Mesenchymal stem cell (in vitro differentiated cells and primary cell): Measurements from ENCODE around the gene SYT2.
"Not testable (repeated sequence)": the region's sequence is repeated elsewhere in the genome, so short reads cannot be mapped to it uniquely, and the experiment has no call there.

Source experiments
- DNase-seq: peaks from one replicate; pipeline ENCODE4 v3.0.0-alpha.2; 2013
- H2AFZ ChIP-seq: one replicate; pipeline ENCODE4 v1.6.1; 2013; ENCODE audit warnings: low read depth, mild to moderate bottlenecking, control low read depth, inconsistent platforms, low read length, moderate library complexity
- H2AK5ac ChIP-seq: 2 replicates; pipeline ENCODE4 v1.6.1; 2013; ENCODE audit warnings: low read length, moderate library complexity, mild to moderate bottlenecking, inconsistent platforms; ENCODE audit not compliant: severe bottlenecking
- H2BK120ac ChIP-seq: one replicate; pipeline ENCODE4 v1.6.1; 2013; ENCODE audit warnings: low read depth, mild to moderate bottlenecking, inconsistent platforms, low read length, moderate library complexity
- H2BK12ac ChIP-seq, 2 experiments: one replicate each; pipeline ENCODE4 v1.6.1; 2013; ENCODE audit warnings: inconsistent platforms in 2 of 2, low read length in 2 of 2, mild to moderate bottlenecking in 2 of 2, moderate library complexity in 2 of 2, control low read depth in 1 of 2
- H2BK15ac ChIP-seq: one replicate; pipeline ENCODE4 v1.6.1; 2013; ENCODE audit warnings: mild to moderate bottlenecking, low read depth, inconsistent platforms; ENCODE audit not compliant: poor library complexity, severe bottlenecking
- H2BK5ac ChIP-seq: 2 replicates; pipeline ENCODE4 v1.6.1; 2013; ENCODE audit warnings: low read depth, mild to moderate bottlenecking, low read length, control low read depth, inconsistent platforms; ENCODE audit not compliant: poor library complexity, severe bottlenecking
- H3K14ac ChIP-seq, 2 experiments: one replicate each; pipeline ENCODE4 v1.6.1; 2013; ENCODE audit warnings: inconsistent platforms in 2 of 2, low read length in 2 of 2, control low read depth in 1 of 2, mild to moderate bottlenecking in 1 of 2, moderate library complexity in 1 of 2
- H3K18ac ChIP-seq, 2 experiments: one replicate each; pipeline ENCODE4 v1.6.1; 2013; ENCODE audit warnings: inconsistent platforms in 2 of 2, low read length in 2 of 2, control low read depth in 1 of 2, low read depth in 1 of 2, mild to moderate bottlenecking in 1 of 2
- H3K23ac ChIP-seq, 2 experiments: one replicate each; pipeline ENCODE4 v1.6.1; 2013; ENCODE audit warnings: inconsistent platforms in 2 of 2, low read length in 2 of 2, mild to moderate bottlenecking in 2 of 2, moderate library complexity in 2 of 2, control low read depth in 1 of 2
- H3K27ac ChIP-seq: 2 replicates; pipeline ENCODE4 v1.5.1; 2013; ENCODE audit warnings: mild to moderate bottlenecking, moderate library complexity, low read length, control low read depth, inconsistent platforms; ENCODE audit not compliant: poor library complexity, severe bottlenecking
- H3K27me3 ChIP-seq, 2 experiments: 2 replicates each; pipeline versions ENCODE4 v1.6.1 to v1.7.0; 2013; ENCODE audit warnings: low read length in 2 of 2, mild to moderate bottlenecking in 2 of 2, moderate library complexity in 2 of 2, control low read depth in 1 of 2, inconsistent platforms in 1 of 2; ENCODE audit not compliant: control insufficient read depth in 1 of 2, insufficient read depth in 1 of 2
- H3K36me3 ChIP-seq, 2 experiments: 2 replicates each; pipeline versions ENCODE4 v1.6.1 to v1.7.0; 2013; ENCODE audit warnings: low read length in 2 of 2, control low read depth in 1 of 2, inconsistent platforms in 1 of 2, low read depth in 1 of 2, mild to moderate bottlenecking in 1 of 2; ENCODE audit not compliant: insufficient read depth in 2 of 2, control insufficient read depth in 1 of 2
- H3K4ac ChIP-seq, 2 experiments: one replicate each; pipeline ENCODE4 v1.6.1; 2013; ENCODE audit warnings: inconsistent platforms in 2 of 2, low read length in 2 of 2, mild to moderate bottlenecking in 2 of 2, moderate library complexity in 2 of 2, control low read depth in 1 of 2, low read depth in 1 of 2
- H3K4me1 ChIP-seq: 2 replicates; pipeline ENCODE4 v1.6.1; 2013; ENCODE audit warnings: low read depth, low read length, control low read depth; ENCODE audit not compliant: control insufficient read depth, insufficient read depth
- H3K4me2 ChIP-seq: 2 replicates; pipeline ENCODE4 v1.6.1; 2013; ENCODE audit warnings: low read length, mild to moderate bottlenecking, inconsistent platforms; ENCODE audit not compliant: poor library complexity, severe bottlenecking
- H3K4me3 ChIP-seq, 2 experiments: 2 replicates each; pipeline versions ENCODE4 v1.5.1 to v1.7.0; 2013; ENCODE audit warnings: low read length in 2 of 2, mild to moderate bottlenecking in 2 of 2, control low read depth in 1 of 2, low read depth in 1 of 2; ENCODE audit not compliant: insufficient read depth in 1 of 2
- H3K79me1 ChIP-seq: replicated peaks from 2 replicates; pipeline ENCODE4 v1.6.1; 2013; ENCODE audit warnings: mild to moderate bottlenecking, control low read depth, low read length, inconsistent platforms; ENCODE audit not compliant: poor library complexity, severe bottlenecking
- H3K9ac ChIP-seq: 2 replicates; pipeline ENCODE4 v1.7.0; 2013; ENCODE audit warnings: mild to moderate bottlenecking, low read length, moderate library complexity
- H3K9me3 ChIP-seq: 2 replicates; pipeline ENCODE4 v1.7.0; 2013; ENCODE audit warnings: mild to moderate bottlenecking, low read length; ENCODE audit not compliant: control insufficient read depth
- H4K8ac ChIP-seq: one replicate; pipeline ENCODE4 v1.6.1; 2013; ENCODE audit warnings: inconsistent platforms, mild to moderate bottlenecking, low read length, moderate library complexity
- H4K91ac ChIP-seq: one replicate; pipeline ENCODE4 v1.6.1; 2013; ENCODE audit warnings: mild to moderate bottlenecking, low read length, inconsistent platforms
- WGBS: methylation state at CpG from one replicate; pipeline ENCODE4 v1.1.7; 2013; ENCODE audit warnings: mixed read lengths; 5-methylcytosine and 5-hydroxymethylcytosine counted together

SYT2 gene

GRCh38 chr1:202723708-202724107, 13.5 kb upstream of the SYT2 start:
- Histone ChIP-seq H3K9me3 (no peaks in the 10 kb centered on the region), H2BK120ac (no peak overlapping the region), H3K79me1 (peaks cover 5% of the 10 kb centered on the region), H3K4me3 (no peak overlapping the region), H3K23ac (no peak overlapping the region), H2BK12ac (no peak overlapping the region), H3K4ac (no peak overlapping the region), H3K18ac (no peak overlapping the region), H3K36me3 (peaks cover 8 to 44% of the 10 kb centered on the region in 2 experiments), H3K27ac (no peak overlapping the region), H2AFZ (no peak overlapping the region), H3K9ac (no peak overlapping the region), H3K4me2 (no peak overlapping the region), H3K27me3 (peaks cover 0 to 4% of the 10 kb centered on the region in 2 experiments), H3K4me1 (peaks cover 1% of the 10 kb centered on the region), H2AK5ac (no peak overlapping the region), H2BK15ac (no peak overlapping the region), H4K8ac (no peak overlapping the region), H3K14ac (no peak overlapping the region), H4K91ac (no peak overlapping the region), H2BK5ac (no peak overlapping the region)
- 93% methylated on average over 5 of the region's 7 CpGs for WGBS
- no peak for DNase-seq

DNA sequence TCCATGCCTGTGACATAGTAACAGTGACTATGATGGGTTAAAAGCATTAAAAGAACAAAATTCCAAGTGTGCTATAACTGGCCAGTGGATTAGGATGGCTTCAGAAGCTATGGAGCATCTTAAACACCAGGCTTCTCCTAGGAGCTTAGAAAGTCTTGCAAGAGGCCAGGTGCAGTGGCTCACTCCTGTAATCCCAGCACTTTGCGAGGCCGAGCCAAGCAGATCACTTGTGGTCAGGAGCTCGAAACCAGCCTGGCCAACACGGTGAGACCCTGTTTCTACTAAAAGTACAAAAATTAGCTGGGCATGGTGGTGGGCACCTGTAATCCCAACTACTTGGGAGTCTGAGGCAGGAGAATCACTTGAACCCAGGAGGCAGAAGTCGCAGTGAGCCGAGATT, 12.8 kb upstream of the SYT2 start:
- H3K4me3 ChIP-seq, H3K79me1 ChIP-seq, H3K23ac ChIP-seq, H4K91ac ChIP-seq, H2BK5ac ChIP-seq, H4K8ac ChIP-seq, H3K18ac ChIP-seq, DNase-seq, H3K14ac ChIP-seq, H2BK15ac ChIP-seq, H3K4me1 ChIP-seq, H2BK12ac ChIP-seq, H3K27ac ChIP-seq, H3K9me3 ChIP-seq, H2AK5ac ChIP-seq, H3K9ac ChIP-seq, H2BK120ac ChIP-seq, H3K4me2 ChIP-seq, H2AFZ ChIP-seq, H3K4ac ChIP-seq: not testable (repeated sequence)
- Histone ChIP-seq H3K27me3 (peaks cover 0 to 10% of the 10 kb centered on the region in 2 experiments), H3K36me3 (peaks cover 8 to 38% of the 10 kb centered on the region in 2 experiments)
- WGBS: 85% methylated on average over 6 of the region's 6 CpGs

DNA sequence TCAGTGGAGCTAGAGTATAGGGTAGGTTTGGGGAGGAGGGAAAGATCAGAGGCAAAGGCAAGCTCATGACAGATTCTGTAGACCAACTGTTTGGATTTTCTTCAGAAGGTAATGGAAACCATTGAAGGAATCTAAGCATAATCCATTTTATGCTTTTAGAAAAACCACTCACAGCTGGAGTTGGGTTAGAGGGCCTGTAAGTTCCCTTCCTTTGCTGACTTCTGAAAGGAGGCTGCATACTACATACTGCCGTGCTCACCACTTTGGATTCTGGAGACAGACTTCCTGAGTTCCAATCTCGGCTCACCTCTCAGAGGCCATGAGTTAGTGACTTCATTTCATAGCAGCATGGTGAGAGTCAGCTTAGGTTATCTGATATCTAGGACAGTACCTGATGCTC, 6.4 kb upstream of the SYT2 start:
- H3K4ac ChIP-seq: no peak overlapping the region
- H3K27me3 ChIP-seq: peaks cover 29 to 59% of the 10 kb centered on the region in 2 experiments
- no peak overlapping the region for H3K27ac ChIP-seq
- no peak overlapping the region for H3K4me2 ChIP-seq
- no peak overlapping the region for H2BK15ac ChIP-seq
- no peak overlapping the region for H2BK120ac ChIP-seq
- no peaks in the 10 kb centered on the region for H3K4me1 ChIP-seq
- H2AFZ ChIP-seq: no peak overlapping the region
- no peak overlapping the region for H2BK5ac ChIP-seq
- H3K9me3 ChIP-seq: no peaks in the 10 kb centered on the region
- no peak overlapping the region for H2AK5ac ChIP-seq
- no peaks in the 10 kb centered on the region for H3K36me3 ChIP-seq
- no peak overlapping the region for H4K8ac ChIP-seq
- DNase-seq: no peak
- H2BK12ac ChIP-seq: no peak overlapping the region
- no peaks in the 10 kb centered on the region for H3K79me1 ChIP-seq
- no peak overlapping the region for H3K14ac ChIP-seq
- no peak overlapping the region for H4K91ac ChIP-seq
- no peak overlapping the region for H3K23ac ChIP-seq
- WGBS: 91% methylated on average over 2 of the region's 2 CpGs
- no peak overlapping the region for H3K9ac ChIP-seq
- no peak overlapping the region for H3K18ac ChIP-seq
- H3K4me3 ChIP-seq: no peak overlapping the region

DNA sequence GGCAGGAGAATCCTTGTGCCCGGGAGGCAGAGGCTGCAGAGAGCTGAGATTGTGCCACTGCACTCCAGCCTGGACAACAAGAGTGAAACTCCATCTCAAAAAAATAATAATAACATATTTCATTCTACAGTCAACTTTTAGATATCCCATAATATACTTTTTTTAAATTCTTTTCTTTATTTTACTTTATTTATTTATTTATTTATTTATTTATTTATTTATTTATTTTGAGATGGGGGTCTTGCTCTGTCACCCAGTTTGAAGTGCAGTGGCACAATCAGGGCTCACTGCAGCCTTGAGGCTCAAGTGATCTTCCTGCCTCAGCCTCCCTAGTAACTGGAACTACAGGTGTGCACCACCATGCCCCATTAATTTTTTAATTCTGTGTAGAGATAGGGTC, 3.9 kb upstream of the SYT2 start:
- not testable (repeated sequence) for H3K27ac ChIP-seq, H2BK120ac ChIP-seq, H2AFZ ChIP-seq, DNase-seq, H3K4me2 ChIP-seq, H2AK5ac ChIP-seq, H3K14ac ChIP-seq, H4K91ac ChIP-seq, H3K4ac ChIP-seq, H3K18ac ChIP-seq, H3K9ac ChIP-seq, H3K9me3 ChIP-seq, H3K36me3 ChIP-seq, H3K4me3 ChIP-seq, H2BK12ac ChIP-seq, H3K79me1 ChIP-seq, H3K23ac ChIP-seq, H4K8ac ChIP-seq, H2BK15ac ChIP-seq, H2BK5ac ChIP-seq
- peaks cover 12% of the 10 kb centered on the region for H3K4me1 ChIP-seq
- peaks cover 53 to 83% of the 10 kb centered on the region in 2 experiments for H3K27me3 ChIP-seq
- WGBS: 73% methylated on average over 1 of the region's 1 CpG
